Esophagus muscularis mucosa (tissue), 4 donors: ENCODE measurements around the gene MMADHC. TPM values are rescaled to one million over a fixed set of nuclear protein-coding genes. Genes with fewer than 3 reads are reported as not detected.

ENCODE experiments used
- DNase-seq: peaks from one replicate; pipeline ENCODE4 v3.0.0-alpha.2; 2017; ENCODE audit errors: extremely low spot score
- H3K27ac ChIP-seq, 4 donors: fragments of 200-600 bp; sonication (generic); replicated peaks in 1 of 4; 1 replicate in 3 of 4; 2 replicates in 1 of 4; pipeline ENCODE4 v1.5.1; 2016 to 2019; ENCODE audit warnings: mild to moderate bottlenecking in 1 of 4
- H3K27me3 ChIP-seq, 4 donors: fragments of 200-600 bp; sonication (generic); one replicate each; pipeline versions ENCODE4 v1.5.1 to v1.6.0; 2016 to 2019
- H3K36me3 ChIP-seq, 4 donors: fragments of 200-600 bp; sonication (generic); one replicate each; pipeline ENCODE4 v1.5.1; 2016 to 2019
- H3K4me1 ChIP-seq, 4 donors: fragments of 200-600 bp; sonication (generic); one replicate each; pipeline ENCODE4 v1.5.1; 2016 to 2019
- H3K4me3 ChIP-seq, 4 donors: fragments of 200-600 bp; sonication (generic); 1 replicate in 2 of 4; 2 replicates in 2 of 4; pipeline ENCODE4 v1.5.1; 2016 to 2019; ENCODE audit warnings: mild to moderate bottlenecking in 4 of 4, moderate library complexity in 1 of 4
- H3K9me3 ChIP-seq, 4 donors: fragments of 200-600 bp; sonication (generic); 1 replicate in 3 of 4; 2 replicates in 1 of 4; pipeline ENCODE4 v1.5.1; 2016 to 2019
- CTCF ChIP-seq, 3 experiments: fragments of 200-600 bp in 2 of 3; fragments of 450-650 bp in 1 of 3; sonication (generic) in 2 of 3; IDR thresholded peaks; one replicate each; pipeline ENCODE4 v1.5.1; 2017 to 2019; ENCODE audit warnings: antibody characterized with exemption in 3 of 3, mild to moderate bottlenecking in 2 of 3, moderate library complexity in 1 of 3
- EP300 ChIP-seq: sonication (generic); formaldehyde crosslinking; IDR thresholded peaks from one replicate; pipeline ENCODE4 v1.6.1; 2017; ENCODE audit warnings: antibody characterized with exemption
- POLR2A ChIP-seq: fragments of 450-650 bp; IDR thresholded peaks from one replicate; pipeline ENCODE4 v1.6.1; 2017; ENCODE audit warnings: antibody characterized with exemption, moderate library complexity, mild to moderate bottlenecking, low read depth
- POLR2AphosphoS5 ChIP-seq, 2 donors: sonication (generic); formaldehyde crosslinking; IDR thresholded peaks; one replicate each; pipeline ENCODE4 v1.6.1; 2017; ENCODE audit warnings: antibody characterized with exemption in 2 of 2
- WGBS: methylation state at CpG from one replicate; pipeline ENCODE4 v1.1.5; 2018; 5-methylcytosine and 5-hydroxymethylcytosine counted together
- intact Hi-C: fragments of 100-400 bp; cut with DNase I; formaldehyde crosslinking; loops from one replicate; pipeline ENCODE4 v1.15.1; 2023
- total RNA-seq, 4 donors: library from RNA; depleted of rRNA; stranded (reverse); fragments of >200 nt; gene quantifications; one replicate each; pipeline versions ENCODE4 v1.1.0 to v1.2.1, GENCODE V29; 2016

MMADHC gene
- total RNA-seq, 4 donors from 2014 or later, result 96.5 to 184 (median 133) TPM

GRCh38 chr2:149601141-149601796 is 13.7 kb upstream of the MMADHC start:
- 46% methylated on average over 3 of the region's 3 CpGs for WGBS
- H3K4me1 ChIP-seq, result peaks cover 5 to 11% (median 9%) of the 10 kb centered on the region in 4 donors
- intact Hi-C loops, result no loop called here

GRCh38 chr2:149597668-149598326 is 10.2 kb upstream of the MMADHC start:
- peaks cover 5 to 11% (median 9%) of the 10 kb centered on the region in 4 donors for H3K4me1 ChIP-seq
- intact Hi-C loops, result loop anchor here (2.0 to 5.0 kb wide), 3 partner anchors 890 to 1643 kb away; partner anchors contain the start of gene RND3
- peak overlapping the region; percentile 19 to 41 (median 36) for H3K4me3 ChIP-seq
- WGBS, result 27% methylated on average over 12 of the region's 13 CpGs
- TF ChIP-seq EP300 (no peak), CTCF (IDR thresholded peaks at IDR 0.05) (peak; percentile 79 to 88 (median 82))
- H3K27ac ChIP-seq, result no peak overlapping the region
- no peaks in the 10 kb centered on the region for H3K9me3 ChIP-seq
- H3K27me3 ChIP-seq, result no peaks in the 10 kb centered on the region
- no peak for DNase-seq
- H3K36me3 ChIP-seq, result no peaks in the 10 kb centered on the region

More at GRCh38 chr2:149601141-149601796, 13.7 kb upstream of the MMADHC start:
- TF ChIP-seq POLR2AphosphoS5 (IDR thresholded peaks at IDR 0.05) (no peak), POLR2A (no peak), EP300 (no peak), CTCF (IDR thresholded peaks at IDR 0.05) (no peak)
- Histone ChIP-seq H3K4me3 (no peak overlapping the region), H3K27ac (no peak overlapping the region), H3K27me3 (no peaks in the 10 kb centered on the region), H3K36me3 (no peaks in the 10 kb centered on the region), H3K9me3 (no peaks in the 10 kb centered on the region)
- no peak for DNase-seq

- H3K36me3 ChIP-seq, result no peaks in the 10 kb centered on the region
- peaks cover 5 to 11% (median 9%) of the 10 kb centered on the region in 4 donors for H3K4me1 ChIP-seq
- TF ChIP-seq CTCF (IDR thresholded peaks at IDR 0.05) (no peak), EP300 (no peak), POLR2AphosphoS5 (IDR thresholded peaks at IDR 0.05) (no peak), POLR2A (no peak)
- intact Hi-C loops, result loop anchor here (2.0 to 5.0 kb wide), 3 partner anchors 890 to 1644 kb away; partner anchors contain the start of gene RND3
- H3K9me3 ChIP-seq, result no peaks in the 10 kb centered on the region
- DNase-seq, result no peak
- H3K27me3 ChIP-seq, result no peaks in the 10 kb centered on the region
- H3K27ac ChIP-seq, result no peak overlapping the region
- peak overlapping the region in 1 of 4 donors; percentile 35 for H3K4me3 ChIP-seq
- 54% methylated on average over 7 of the region's 7 CpGs for WGBS
Measured at GRCh38 chr2:149597050-149597667, 9.6 kb upstream of the MMADHC start.

GRCh38 chr2:149596471-149596870 is 8.9 kb upstream of the MMADHC start:
- intact Hi-C loops, result loop anchor here (2.0 to 5.0 kb wide), 3 partner anchors 891 to 1644 kb away; partner anchors contain the start of gene RND3
- WGBS, result 92% methylated on average over 7 of the region's 7 CpGs
- H3K27me3 ChIP-seq, result no peaks in the 10 kb centered on the region
- no peak overlapping the region for H3K27ac ChIP-seq
- DNase-seq, result no peak
- no peaks in the 10 kb centered on the region for H3K36me3 ChIP-seq
- no peaks in the 10 kb centered on the region for H3K9me3 ChIP-seq
- TF ChIP-seq POLR2AphosphoS5 (IDR thresholded peaks at IDR 0.05) (no peak), CTCF (IDR thresholded peaks at IDR 0.05) (no peak), POLR2A (no peak), EP300 (no peak)
- H3K4me3 ChIP-seq, result no peak overlapping the region
- H3K4me1 ChIP-seq, result peaks cover 5 to 11% (median 9%) of the 10 kb centered on the region in 4 donors
